HUDEP-2 (cell line): Measurements from ENCODE around the gene ZBTB44.
"Not testable (repeated sequence)": the region's sequence is repeated elsewhere in the genome, so short reads cannot be mapped to it uniquely, and the experiment has no call there.

Experiments
- DNase-seq, 76 experiments: peaks; one replicate each; lab custom pipeline; 2025; ENCODE audit not compliant: unreplicated experiment in 76 of 76; lab: John Stamatoyannopoulos, UW

Gene ZBTB44

DNA sequence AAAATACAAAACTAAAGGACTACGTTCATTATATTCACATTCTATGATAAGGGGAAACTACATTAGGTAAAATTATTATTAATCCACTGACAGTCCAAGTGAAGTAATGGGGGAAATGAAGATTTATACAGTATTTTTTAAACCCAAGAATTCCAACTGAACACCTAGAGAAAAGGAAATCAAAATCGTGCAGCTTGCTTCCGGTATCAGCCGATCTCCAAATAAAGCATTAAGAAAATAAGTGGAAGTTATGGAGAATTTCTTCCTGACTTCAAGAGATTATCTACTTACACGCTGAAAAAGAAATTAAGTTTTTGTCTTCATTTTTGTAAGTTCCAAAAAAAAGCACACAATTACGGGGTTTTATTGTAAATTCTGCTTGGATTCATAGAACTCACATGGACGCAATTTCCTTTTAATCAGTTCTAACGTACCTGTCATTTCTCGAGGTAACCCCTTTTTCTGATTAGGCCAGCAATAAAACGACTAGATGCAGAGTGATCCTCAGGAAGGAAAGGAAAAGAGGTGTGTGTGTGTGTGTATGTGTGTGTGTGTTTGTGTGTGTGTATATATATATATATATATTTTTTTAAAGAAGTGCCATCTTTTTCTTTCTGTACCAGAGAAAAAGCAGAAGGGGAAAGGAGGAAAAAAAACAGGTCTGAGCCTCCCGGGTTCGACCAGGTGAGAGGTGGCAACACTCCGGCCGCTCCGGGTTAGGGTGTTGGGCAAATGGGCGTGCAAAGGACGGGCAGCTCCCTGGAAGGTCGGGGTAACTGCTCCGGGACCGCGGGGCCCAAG is 1.1 kb downstream of the ZBTB44 start:
- peak in 5 of 76 experiments; percentile 2 to 49 (median 33) for DNase-seq

DNA sequence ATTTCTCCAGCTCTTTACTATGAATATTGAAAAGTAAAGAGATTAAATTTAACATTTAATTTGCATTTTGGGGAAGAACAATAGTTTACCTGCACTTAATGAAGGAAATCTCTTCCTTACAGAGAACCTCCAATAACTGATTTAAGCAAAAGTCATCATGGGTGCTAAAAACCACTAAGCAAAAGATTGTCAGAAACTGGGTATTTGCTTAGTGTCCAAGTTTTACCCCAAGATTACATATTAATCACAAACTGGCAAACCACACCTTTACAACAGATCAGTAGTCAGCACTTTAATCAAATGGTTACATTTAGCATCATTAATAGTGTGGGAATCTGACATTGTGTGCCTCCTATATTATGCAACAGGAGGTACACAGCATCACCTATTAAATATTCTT is 2.7 kb downstream of the ZBTB44 start:
- DNase-seq = no peak

DNA sequence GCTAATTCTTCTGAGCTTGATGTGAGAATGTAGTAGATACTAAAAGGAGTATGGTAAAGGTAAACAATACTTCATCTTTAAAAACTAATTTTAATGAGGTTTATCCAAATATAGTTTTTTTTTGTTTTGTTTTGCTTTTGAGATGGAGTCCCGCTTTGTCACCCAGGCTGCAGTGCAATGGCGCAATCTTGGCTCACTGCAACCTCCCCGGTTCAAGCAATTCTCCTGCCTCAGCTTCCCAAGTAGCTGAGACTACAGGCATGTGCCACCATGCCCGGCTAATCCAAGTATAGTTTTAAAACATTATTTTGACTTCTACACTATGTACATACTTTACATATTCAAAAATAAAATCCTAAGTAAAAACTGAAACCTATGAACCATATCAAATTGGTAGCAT is 4.1 kb downstream of the ZBTB44 start:
- DNase-seq = no peak

DNA sequence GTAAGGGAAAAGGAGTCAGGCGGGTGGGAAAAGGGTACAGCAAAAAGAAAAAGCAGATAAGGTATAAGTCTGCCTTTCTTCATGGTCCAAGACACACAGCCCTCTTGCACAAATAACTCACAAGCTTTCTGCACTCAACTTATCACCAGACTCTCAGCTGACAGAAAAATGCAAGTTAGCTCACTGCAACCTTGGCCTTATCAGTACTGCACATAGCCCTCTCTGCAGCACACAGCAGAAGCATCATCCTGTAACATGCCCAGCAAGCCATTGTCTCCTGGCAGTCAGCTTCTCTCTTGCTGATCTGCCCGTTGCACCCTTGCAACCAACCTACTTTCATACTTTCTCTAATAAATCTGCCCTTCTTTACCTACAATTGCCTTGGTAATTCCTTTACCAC is 5.8 kb downstream of the ZBTB44 start:
- peak in 69 of 76 experiments; percentile 3 to 78 (median 41) for DNase-seq

DNA sequence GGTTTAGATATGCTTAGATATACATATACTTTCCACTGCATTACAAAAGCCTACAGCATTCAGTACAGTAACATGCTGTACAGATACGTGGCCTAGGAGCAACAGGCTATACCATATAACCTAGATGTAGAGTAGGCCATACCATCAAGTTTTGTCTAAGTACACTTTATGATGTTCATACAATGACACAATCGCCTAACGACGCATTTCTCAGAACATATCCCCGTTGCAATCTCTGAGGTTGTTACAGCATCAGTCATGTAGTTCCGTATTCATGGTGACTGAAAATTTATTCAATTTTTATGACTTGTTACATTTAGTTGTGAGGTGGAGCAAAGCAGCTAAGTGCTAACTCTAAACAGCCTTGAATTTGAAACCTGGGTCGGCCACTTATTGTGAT is 6.7 kb downstream of the ZBTB44 start:
- DNase-seq = no peak

DNA sequence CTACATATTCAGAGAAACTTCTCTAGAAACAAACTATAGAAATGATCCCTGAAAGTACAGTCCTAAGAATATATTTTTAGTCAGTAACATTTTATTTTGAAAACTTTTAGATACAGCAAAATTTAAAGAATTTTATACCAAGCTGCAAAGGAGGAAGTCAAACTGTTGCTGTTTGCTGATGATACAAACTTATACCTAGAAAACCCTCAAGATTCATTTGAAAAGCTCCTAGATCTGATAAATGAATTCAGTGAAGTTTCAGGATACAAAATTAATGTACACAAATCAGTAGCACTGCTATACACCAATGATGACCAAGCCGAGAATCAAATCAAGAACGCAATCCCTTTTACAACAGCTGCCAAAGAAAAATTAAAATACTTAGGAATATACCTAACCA is 10.1 kb downstream of the ZBTB44 start:
- DNase-seq = peak in 2 of 76 experiments; percentile 3 to 7

DNA sequence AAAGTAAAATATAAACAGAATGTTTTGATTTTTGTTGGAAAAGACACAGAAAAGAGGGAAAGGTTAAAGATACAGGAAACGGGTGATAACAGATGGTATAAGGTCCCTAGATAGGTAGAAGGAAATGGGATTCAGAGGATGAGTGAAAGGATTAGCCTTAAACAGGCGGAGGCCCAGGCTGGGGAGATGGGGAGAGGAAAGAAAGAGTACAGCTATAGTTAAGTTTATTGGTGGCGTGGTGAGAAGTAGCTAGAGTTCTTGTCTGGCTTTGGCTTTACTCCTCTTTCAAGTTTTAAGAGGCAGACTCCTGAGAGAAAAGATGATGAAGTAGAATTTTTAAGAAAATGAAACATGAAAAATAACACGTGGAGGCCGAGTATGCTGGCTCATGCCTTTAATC is 13.7 kb downstream of the ZBTB44 start:
- no peak for DNase-seq

DNA sequence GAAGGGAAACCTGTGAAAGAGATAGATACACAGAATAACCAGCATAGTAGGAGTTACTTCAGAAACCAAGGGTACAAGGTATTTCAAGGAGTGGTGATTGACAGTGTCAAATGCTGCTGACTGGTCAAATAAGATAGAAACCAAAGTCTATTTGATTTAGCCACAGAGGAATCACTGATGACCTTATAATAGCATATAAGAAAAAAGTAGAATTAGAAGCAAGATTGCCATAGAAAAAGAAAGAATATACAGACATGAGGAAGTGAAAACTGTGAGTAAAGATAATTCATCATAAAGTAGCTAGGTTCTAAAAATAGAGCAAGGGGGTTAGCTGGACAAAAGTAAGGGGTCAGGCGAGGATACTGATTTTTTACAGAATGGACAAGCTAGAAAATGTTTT is 14.2 kb downstream of the ZBTB44 start:
- DNase-seq = no peak

DNA sequence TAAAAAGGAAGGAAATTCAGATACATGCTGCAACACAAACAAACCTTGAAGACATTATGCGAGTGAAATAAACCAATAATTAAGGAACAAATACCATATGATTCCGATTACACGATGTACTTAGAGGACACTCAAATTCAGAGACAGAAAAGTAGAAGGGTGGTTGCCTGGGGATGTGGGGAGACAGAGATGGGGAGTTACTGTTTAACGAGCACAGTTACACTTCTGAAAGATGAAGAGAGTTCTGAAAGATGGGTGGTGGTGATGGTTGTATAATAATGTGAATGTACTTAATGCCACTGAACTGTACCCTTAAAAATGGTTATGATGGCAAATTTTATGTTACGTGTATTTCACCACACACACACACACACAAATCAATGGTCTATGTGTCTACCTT is 14.7 kb downstream of the ZBTB44 start:
- DNase-seq = no peak

DNA sequence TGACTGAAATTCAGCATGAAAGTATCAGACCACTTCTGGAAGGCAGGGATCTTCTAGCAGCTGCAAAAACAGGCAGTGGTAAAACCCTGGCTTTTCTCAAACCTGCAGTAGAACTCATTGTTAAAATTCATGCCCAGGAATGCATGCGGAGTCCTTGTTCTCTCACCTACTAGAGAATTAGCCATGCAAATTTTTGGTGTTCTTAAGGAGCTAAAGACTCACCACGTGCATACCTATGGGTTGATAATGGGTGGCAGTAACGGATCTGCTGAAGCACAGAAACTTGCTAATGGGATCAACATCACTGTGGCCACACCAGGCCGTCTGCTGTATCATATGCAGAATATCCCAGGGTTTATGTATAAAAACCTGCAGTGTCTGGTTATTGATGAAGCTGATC is 19.1 kb downstream of the ZBTB44 start:
- DNase-seq = no peak

DNA sequence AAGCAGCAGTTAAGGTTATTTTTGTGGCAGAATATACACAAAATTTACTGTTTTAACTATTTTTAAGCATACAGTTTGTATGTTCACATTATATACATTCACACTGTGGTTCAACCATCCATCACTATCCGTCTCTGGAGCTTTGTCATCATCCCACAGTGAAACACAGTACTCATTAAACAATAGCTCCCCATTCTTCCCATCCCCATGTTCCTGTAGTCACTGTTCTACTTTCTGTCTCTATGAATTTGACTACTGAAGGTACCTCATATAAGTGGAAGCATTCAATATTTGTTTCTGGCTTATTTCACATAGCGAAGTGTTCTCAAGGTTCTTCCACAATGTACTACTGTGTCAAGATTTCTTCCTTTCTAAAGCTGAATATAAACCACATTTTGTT is 32.6 kb downstream of the ZBTB44 start:
- DNase-seq = no peak

DNA sequence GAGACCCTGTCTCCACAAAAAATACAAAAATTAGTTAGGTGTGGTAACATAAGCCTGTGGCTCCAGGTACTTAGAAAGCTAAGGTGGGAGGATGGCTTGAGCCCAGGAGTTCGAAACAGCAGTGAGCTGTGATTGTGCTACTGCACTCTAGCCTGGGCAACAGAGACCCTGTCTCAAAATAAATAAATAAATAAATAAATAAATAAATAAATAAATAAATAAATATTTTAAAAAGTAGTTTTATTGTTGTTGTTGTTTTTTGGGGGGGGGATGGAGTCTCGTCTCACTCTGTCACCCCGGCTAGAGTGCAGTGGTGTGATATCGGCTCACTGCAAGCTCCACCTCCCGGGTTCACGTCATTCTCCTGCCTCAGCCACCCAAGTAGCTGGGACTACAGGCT is 33.4 kb downstream of the ZBTB44 start:
- DNase-seq = not testable (repeated sequence)

DNA sequence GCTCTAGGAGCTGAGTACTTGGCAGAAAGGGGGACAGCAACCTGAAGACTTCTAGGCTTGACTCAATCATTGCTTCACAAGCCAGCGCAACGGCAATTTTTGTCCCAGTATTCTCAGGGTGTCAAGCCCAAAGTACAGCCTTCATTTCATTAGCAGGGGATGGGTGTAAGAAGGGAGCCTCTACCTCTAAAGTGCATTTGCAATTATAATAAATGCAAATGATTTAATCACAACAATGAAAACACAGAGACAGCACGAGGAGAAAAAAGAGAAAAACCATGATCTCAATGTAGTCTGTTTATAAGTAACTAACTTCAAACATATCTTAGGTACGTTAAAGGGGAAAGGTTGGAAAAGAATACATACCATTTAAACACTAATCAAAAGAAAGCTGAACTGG is 34.7 kb downstream of the ZBTB44 start:
- no peak for DNase-seq

DNA sequence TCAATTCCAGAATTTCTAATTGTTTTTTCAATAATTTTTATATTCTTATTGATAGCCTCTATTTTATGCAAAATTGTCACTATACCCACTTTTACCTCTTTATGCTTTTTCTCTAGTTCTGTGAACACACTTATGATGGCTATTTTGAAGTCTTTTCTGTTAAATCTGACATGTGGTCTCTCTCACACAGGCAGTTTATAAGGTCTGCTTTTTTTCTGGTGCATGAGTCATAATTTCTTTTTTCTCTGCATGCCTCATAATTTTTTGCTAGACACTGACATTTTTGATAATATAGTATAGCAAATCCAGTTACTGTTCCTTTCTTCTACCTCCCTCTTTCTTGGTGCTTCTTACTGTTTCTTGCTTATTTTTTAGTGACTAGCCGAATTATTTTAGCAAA is 36.0 kb downstream of the ZBTB44 start:
- no peak for DNase-seq

DNA sequence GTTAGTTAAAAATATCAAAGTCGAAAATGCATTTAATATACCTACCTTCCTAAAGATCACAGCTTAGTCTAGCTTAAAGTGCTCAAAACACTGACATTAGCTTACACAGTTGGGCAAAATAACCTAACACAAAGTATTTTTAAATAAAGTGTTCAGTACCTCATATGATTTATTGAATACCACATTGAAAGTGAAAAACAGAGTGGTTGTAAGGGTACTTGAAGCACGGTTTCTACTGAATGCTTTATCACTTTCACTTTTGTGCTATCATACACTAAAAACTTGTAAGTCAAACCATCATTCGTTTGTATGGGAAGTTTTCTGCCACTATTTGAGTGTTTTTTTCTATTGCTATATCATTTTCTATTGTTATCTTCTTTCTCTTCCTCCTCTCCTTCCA is 36.6 kb downstream of the ZBTB44 start:
- no peak for DNase-seq

DNA sequence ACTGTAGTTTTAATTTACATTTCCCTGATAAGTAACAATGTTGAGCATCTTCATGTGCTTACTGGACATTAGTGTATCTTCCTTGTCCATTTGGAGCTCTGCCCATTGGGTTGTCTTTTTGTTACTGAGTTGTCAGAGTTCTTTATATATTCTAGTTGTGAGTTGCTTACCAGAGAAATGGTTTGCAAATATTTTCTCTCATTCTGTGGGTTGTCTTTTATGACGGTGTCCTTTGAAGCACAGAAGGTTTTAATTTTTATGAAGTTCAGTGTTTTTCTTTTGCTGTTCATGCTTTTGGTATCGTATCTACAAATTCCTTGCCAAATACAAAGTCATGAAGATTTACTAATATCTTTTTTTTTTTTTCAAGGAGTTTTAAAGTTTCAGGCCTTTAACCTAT is 42.4 kb downstream of the ZBTB44 start:
- no peak for DNase-seq

DNA sequence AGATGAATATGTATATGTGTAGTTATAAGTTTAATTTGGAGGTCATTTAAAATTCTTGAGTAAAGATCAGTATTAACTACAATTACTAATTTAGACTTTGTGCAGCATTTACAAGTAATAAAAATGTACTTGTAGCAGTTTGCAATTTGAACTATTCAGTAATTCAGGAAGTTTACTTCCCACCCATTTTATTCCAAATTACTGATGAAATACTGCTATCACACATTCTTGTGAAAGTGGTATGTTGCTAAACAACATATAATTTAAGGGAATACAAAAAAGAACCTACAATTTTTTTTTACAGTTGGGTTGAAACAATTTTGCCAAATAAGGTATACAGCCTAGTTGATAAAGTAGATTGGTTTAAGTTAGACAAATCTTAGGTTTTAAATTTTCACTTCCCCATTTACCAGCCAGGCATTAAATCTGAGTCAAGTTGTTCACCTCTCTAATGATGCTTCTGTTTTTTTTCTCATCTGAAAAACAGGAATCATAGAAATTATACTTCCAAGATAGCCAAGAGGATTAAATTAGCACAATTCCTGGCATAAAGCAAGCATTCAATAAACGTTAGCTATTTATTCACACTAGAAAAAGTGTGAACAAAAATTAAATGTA is 45.3 kb downstream of the ZBTB44 start:
- no peak for DNase-seq

DNA sequence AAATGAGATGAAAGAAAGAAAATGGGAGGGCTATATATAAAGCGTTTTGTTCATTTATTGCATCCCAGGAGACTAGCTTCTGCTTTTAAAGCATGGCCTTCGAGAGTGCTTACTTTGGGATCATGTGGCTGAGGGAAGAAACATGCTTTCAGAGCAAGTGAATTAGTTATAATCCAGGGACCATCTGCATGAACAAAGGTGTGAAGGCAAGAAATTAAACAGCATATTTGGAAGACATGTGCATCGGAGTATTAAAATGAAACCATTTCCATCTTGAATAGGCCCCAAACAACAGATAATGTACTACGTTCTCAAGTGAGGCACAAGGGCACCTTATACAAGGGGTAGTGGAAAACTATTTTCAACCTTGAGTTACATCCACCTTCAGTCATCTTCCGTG is 51.4 kb downstream of the ZBTB44 start:
- no peak for DNase-seq

DNA sequence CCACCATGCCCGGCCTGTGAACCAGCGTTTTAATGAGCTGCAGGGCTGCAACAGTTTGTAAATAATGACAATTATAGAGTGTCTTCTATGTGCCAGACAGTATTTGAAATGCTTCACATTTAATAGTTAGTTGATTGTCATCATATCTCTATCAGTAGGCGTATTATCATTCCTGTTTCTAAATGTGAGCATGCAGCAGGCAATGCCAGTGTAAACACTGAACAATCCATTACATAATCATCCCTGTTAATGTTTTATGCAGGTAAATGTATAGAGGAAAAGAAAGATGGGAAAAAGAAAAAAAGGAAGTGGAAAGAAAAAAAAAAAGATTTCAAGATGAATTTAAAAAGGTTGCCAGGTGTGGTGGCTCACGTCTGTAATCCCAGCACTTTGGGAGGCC is 52.3 kb downstream of the ZBTB44 start:
- no peak for DNase-seq

DNA sequence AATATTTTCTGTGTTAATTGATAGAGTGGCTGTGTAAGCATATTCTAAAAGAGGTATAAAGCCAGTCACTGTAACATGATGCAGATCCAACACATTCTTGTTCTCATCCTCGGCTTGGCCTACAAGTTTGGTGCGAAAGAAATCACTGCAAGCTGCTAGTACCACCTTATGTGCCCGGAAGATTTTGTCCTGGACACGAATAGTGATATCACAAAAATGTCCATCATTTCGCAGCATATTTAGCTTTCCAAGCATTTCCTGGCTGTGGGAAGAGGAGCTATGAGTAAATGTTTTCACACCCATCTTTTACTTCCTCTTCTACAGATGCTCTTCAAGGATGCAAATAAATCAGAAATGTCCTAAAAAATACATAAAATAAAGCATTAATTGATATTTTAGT is 53.1 kb downstream of the ZBTB44 start:
- no peak for DNase-seq

DNA sequence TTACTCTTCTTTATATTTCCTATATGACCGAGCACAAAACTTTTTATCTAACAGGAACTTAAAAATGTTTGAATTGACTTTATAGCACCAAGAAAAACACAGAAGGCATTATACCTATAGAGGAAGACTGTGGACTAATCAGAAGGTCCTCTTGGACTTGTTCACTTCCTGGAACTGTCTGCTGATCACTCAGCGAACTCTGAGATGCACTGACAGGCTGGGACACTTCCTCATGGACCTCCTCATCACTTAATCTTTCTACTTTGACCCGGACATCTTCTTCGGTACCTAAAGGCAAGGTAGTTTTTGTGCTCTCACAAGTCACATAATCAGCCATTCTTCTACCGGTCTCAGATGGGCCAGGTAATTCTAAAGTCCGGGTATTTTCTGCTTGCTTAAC is 54.0 kb downstream of the ZBTB44 start:
- no peak for DNase-seq

DNA sequence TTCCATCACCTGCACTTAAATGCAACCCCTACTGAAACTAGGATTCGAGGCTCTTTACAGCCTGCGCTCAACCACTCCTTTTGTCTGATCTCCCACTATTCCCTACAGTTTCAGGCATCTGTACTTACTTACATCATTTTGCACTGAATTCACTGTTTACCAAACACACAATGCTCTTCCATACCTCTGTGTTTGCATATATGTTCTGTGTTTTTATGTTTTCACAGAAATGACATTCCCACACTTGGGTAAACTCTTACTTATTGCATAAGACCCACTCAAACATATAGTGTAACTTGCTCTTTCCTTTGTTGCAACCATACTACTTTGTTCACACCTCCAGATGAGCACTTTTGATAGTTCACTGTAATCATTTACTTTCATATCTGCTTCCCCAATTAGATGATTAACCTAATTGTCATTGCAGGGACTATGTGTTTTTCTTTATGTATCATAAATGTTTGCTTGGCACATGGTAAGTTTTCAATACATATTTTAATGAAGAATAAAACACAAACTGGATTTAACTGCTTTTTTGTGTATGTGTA is 54.6 kb downstream of the ZBTB44 start:
- DNase-seq = no peak
